Uterus (tissue), 4 donors: ENCODE results near the gene GRM5. TPM values are rescaled to one million over a fixed set of nuclear protein-coding genes. Genes with fewer than 3 reads are reported as not detected.
"Not testable (repeated sequence)": the region's sequence is repeated elsewhere in the genome, so short reads cannot be mapped to it uniquely, and the experiment has no call there.

Experiments used
- DNase-seq, 2 donors: peaks; one replicate each; pipeline ENCODE4 v3.0.0-alpha.2; 2019 to 2020
- H3K27ac ChIP-seq, 2 donors: fragments of 200-600 bp; sonication (generic); 1 replicate in 1 of 2; 2 replicates in 1 of 2; pipeline ENCODE4 v1.5.1; 2016 to 2018
- H3K27me3 ChIP-seq, 2 donors: fragments of 200-600 bp; sonication (generic); one replicate each; pipeline ENCODE4 v1.5.1; 2018 to 2019; ENCODE audit warnings: control low read depth in 1 of 2
- H3K36me3 ChIP-seq, 2 donors: fragments of 200-600 bp; sonication (generic); one replicate each; pipeline ENCODE4 v1.5.1; 2019; ENCODE audit warnings: control low read depth in 1 of 2
- H3K4me1 ChIP-seq, 2 donors: fragments of 200-600 bp; sonication (generic); one replicate each; pipeline ENCODE4 v1.5.1; 2018 to 2019; ENCODE audit warnings: control low read depth in 1 of 2
- H3K4me3 ChIP-seq, 2 donors: fragments of 200-600 bp; sonication (generic); 1 replicate in 1 of 2; 2 replicates in 1 of 2; pipeline ENCODE4 v1.5.1; 2018 to 2019; ENCODE audit warnings: mild to moderate bottlenecking in 1 of 2
- H3K9me3 ChIP-seq, 2 donors: fragments of 200-600 bp; sonication (generic); one replicate each; pipeline ENCODE4 v1.5.1; 2019; ENCODE audit warnings: control low read depth in 1 of 2
- POLR2A ChIP-seq, 2 donors: fragments of 450-650 bp; IDR thresholded peaks; one replicate each; pipeline ENCODE4 v1.6.1; 2016; ENCODE audit warnings: antibody characterized with exemption in 2 of 2, mild to moderate bottlenecking in 1 of 2, moderate library complexity in 1 of 2
- intact Hi-C: fragments of 100-400 bp; cut with DNase I; formaldehyde crosslinking; loops from one replicate; pipeline ENCODE4 v1.15.1; 2023; ENCODE audit warnings: low total_unique reads
- total RNA-seq, 4 donors: library from RNA; depleted of rRNA in 3 of 4; stranded (reverse); fragments of >200 nt in 3 of 4; gene quantifications; one replicate each; pipeline versions ENCODE4 v1.1.0 to v1.2.4, GENCODE V29; 2014 to 2023
- TF ChIP-seq, protein P1 (sequence below), 4 experiments: fragments of 200-600 bp in 2 of 4; fragments of 450-650 bp in 2 of 4; sonication (generic) in 2 of 4; IDR thresholded peaks; one replicate each; pipeline ENCODE4 v1.5.1; 2016 to 2019; ENCODE audit warnings: antibody characterized with exemption in 4 of 4, mild to moderate bottlenecking in 2 of 4, moderate library complexity in 1 of 4
- donor health status: DM: yes; HTN: yes; CAD: no.

The GRM5 gene
- total RNA-seq, 4 donors from 2014 or later, result under 0.01 to 2.2 TPM; not detected in 2

- DNase-seq, H3K27ac ChIP-seq, intact Hi-C loops, H3K27me3 ChIP-seq, H3K9me3 ChIP-seq, H3K4me1 ChIP-seq, H3K36me3 ChIP-seq, H3K4me3 ChIP-seq: not testable (repeated sequence)
Measured at GRCh38 chr11:88835709-88836108, 230.1 kb downstream of the GRM5 start.

DNA sequence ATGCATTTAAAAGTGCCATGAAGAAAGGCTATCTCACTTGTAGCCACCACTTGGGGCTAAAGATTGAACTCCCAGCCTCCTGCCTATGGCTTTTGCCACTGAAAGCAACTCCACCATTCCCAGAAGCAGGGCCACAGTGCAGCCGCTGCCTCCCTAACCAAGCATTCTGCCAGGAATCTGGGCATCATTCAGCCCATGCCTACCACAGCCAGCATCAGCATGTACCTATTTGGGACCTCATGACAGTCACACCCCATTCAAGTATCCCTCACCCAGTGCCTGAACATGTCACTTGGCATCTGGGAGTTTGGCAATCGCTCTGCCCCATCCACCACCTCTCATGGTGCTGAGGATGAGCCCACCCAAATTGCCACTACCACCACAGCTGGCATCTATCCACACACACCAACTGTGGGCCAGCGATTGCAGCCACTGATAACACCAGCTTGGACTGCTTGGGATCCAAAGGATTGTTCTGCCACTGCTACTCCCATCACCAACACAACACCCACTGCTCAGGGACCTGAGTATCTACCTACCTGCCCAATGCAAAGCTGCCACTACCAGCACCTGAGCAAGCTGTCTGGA is 234.4 kb downstream of the GRM5 start:
- intact Hi-C loops, result no loop called here
- DNase-seq, result no peak
- no peak overlapping the region for H3K4me3 ChIP-seq
- H3K4me1 ChIP-seq, result no peaks in the 10 kb centered on the region
- H3K27ac ChIP-seq, result no peak overlapping the region
- TF ChIP-seq POLR2A (IDR thresholded peaks at IDR 0.05), result no peak
- TF ChIP-seq, protein P1, sequence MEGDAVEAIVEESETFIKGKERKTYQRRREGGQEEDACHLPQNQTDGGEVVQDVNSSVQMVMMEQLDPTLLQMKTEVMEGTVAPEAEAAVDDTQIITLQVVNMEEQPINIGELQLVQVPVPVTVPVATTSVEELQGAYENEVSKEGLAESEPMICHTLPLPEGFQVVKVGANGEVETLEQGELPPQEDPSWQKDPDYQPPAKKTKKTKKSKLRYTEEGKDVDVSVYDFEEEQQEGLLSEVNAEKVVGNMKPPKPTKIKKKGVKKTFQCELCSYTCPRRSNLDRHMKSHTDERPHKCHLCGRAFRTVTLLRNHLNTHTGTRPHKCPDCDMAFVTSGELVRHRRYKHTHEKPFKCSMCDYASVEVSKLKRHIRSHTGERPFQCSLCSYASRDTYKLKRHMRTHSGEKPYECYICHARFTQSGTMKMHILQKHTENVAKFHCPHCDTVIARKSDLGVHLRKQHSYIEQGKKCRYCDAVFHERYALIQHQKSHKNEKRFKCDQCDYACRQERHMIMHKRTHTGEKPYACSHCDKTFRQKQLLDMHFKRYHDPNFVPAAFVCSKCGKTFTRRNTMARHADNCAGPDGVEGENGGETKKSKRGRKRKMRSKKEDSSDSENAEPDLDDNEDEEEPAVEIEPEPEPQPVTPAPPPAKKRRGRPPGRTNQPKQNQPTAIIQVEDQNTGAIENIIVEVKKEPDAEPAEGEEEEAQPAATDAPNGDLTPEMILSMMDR (IDR thresholded peaks at IDR 0.05), result no peak
- no peaks in the 10 kb centered on the region for H3K36me3 ChIP-seq
- H3K9me3 ChIP-seq, result no peaks in the 10 kb centered on the region
- no peaks in the 10 kb centered on the region for H3K27me3 ChIP-seq

GRCh38 chr11:88827018-88827676 is 238.6 kb downstream of the GRM5 start:
- Histone ChIP-seq H3K9me3 (no peaks in the 10 kb centered on the region), H3K4me1 (no peaks in the 10 kb centered on the region), H3K4me3 (no peak overlapping the region), H3K36me3 (no peaks in the 10 kb centered on the region), H3K27me3 (no peaks in the 10 kb centered on the region), H3K27ac (no peak overlapping the region)
- no peak for DNase-seq
- no peak for TF ChIP-seq POLR2A (IDR thresholded peaks at IDR 0.05)
- TF ChIP-seq, protein P1 (IDR thresholded peaks at IDR 0.05), result no peak
- intact Hi-C loops, result no loop called here

GRCh38 chr11:88819616-88820015 is 246.2 kb downstream of the GRM5 start:
- intact Hi-C loops, result no loop called here
- H3K4me1 ChIP-seq, result no peaks in the 10 kb centered on the region
- no peaks in the 10 kb centered on the region for H3K9me3 ChIP-seq
- no peaks in the 10 kb centered on the region for H3K36me3 ChIP-seq
- no peak for DNase-seq
- H3K27ac ChIP-seq, result no peak overlapping the region
- TF ChIP-seq, protein P1 (IDR thresholded peaks at IDR 0.05), result no peak
- no peak for TF ChIP-seq POLR2A (IDR thresholded peaks at IDR 0.05)
- no peak overlapping the region for H3K4me3 ChIP-seq
- H3K27me3 ChIP-seq, result no peaks in the 10 kb centered on the region

GRCh38 chr11:88818978-88819377 is 246.8 kb downstream of the GRM5 start:
- H3K27ac ChIP-seq, result no peak overlapping the region

More at GRCh38 chr11:88818978-88819377, 246.8 kb downstream of the GRM5 start:
- Histone ChIP-seq H3K36me3 (no peaks in the 10 kb centered on the region), H3K9me3 (no peaks in the 10 kb centered on the region), H3K4me3 (no peak overlapping the region), H3K4me1 (no peaks in the 10 kb centered on the region), H3K27me3 (no peaks in the 10 kb centered on the region)
- intact Hi-C loops, result no loop called here
- DNase-seq, result no peak
- TF ChIP-seq POLR2A (IDR thresholded peaks at IDR 0.05), result no peak
- TF ChIP-seq, protein P1 (IDR thresholded peaks at IDR 0.05), result no peak
